GM23248 (cell line): Measurements from ENCODE around the gene NTN3. TPM values are rescaled to one million over a fixed set of nuclear protein-coding genes. Genes with fewer than 3 reads are reported as not detected.
A peak's percentile ranks its signal among the peaks of the same experiment; 100 is the strongest.

Experiments
- DNase-seq: peaks from one replicate; pipeline ENCODE4 v3.0.0-alpha.2; 2015
- H2AFZ ChIP-seq: fragments of 200-600 bp; sonication (generic); 2 replicates; pipeline ENCODE4 v1.6.1; 2016; ENCODE audit warnings: antibody characterized with exemption
- H3F3A ChIP-seq: fragments of 200-600 bp; sonication (generic); 2 replicates; pipeline ENCODE4 v1.6.1; 2016; ENCODE audit warnings: mild to moderate bottlenecking, antibody characterized with exemption, mixed run types; ENCODE audit not compliant: insufficient read depth
- H3K27ac ChIP-seq: fragments of 200-600 bp; sonication (generic); 2 replicates; pipeline ENCODE4 v1.5.1; 2016; ENCODE audit warnings: mild to moderate bottlenecking
- H3K27me3 ChIP-seq: fragments of 200-600 bp; sonication (generic); replicated peaks from 2 replicates; pipeline ENCODE4 v1.6.1; 2016; ENCODE audit warnings: mild to moderate bottlenecking; ENCODE audit not compliant: insufficient read depth
- H3K36me3 ChIP-seq: fragments of 200-600 bp; sonication (generic); 2 replicates; pipeline ENCODE4 v1.6.1; 2016; ENCODE audit warnings: low read depth, mild to moderate bottlenecking
- H3K4me1 ChIP-seq: fragments of 200-600 bp; sonication (generic); 2 replicates; pipeline ENCODE4 v1.6.1; 2016; ENCODE audit warnings: mild to moderate bottlenecking; ENCODE audit not compliant: insufficient read depth
- H3K4me2 ChIP-seq: fragments of 200-600 bp; sonication (generic); one replicate; pipeline ENCODE4 v1.6.1; 2016; ENCODE audit warnings: mild to moderate bottlenecking; ENCODE audit not compliant: unreplicated experiment
- H3K4me3 ChIP-seq: fragments of 200-600 bp; sonication (generic); 2 replicates; pipeline ENCODE4 v1.5.1; 2016; ENCODE audit warnings: mild to moderate bottlenecking
- H3K79me2 ChIP-seq: fragments of 200-600 bp; sonication (generic); 2 replicates; pipeline ENCODE4 v1.6.1; 2016; ENCODE audit warnings: mild to moderate bottlenecking; ENCODE audit not compliant: insufficient read depth
- H3K9ac ChIP-seq: fragments of 200-600 bp; sonication (generic); 2 replicates; pipeline ENCODE4 v1.6.1; 2016; ENCODE audit warnings: mild to moderate bottlenecking
- H3K9me2 ChIP-seq: fragments of 200-600 bp; sonication (generic); 2 replicates; pipeline ENCODE4 v1.6.1; 2016; ENCODE audit warnings: mixed run types, mild to moderate bottlenecking, moderate library complexity; ENCODE audit not compliant: insufficient read depth
- H3K9me3 ChIP-seq: fragments of 200-600 bp; sonication (generic); one replicate; pipeline ENCODE4 v1.6.1; 2017; ENCODE audit warnings: low read depth
- H4K20me1 ChIP-seq: fragments of 200-600 bp; sonication (generic); 2 replicates; pipeline ENCODE4 v1.6.0; 2016; ENCODE audit not compliant: insufficient read depth
- EZH2 ChIP-seq: fragments of 200-600 bp; sonication (generic); IDR thresholded peaks from 2 replicates; pipeline ENCODE4 v1.6.1; 2018; ENCODE audit warnings: antibody characterized with exemption, mild to moderate bottlenecking; ENCODE audit not compliant: insufficient read depth, poor library complexity, severe bottlenecking
- EZH2phosphoT487 ChIP-seq: fragments of 200-600 bp; sonication (generic); IDR thresholded peaks from 2 replicates; pipeline ENCODE4 v1.6.1; 2018; ENCODE audit warnings: antibody characterized with exemption, moderate library complexity, mild to moderate bottlenecking, low read depth; ENCODE audit not compliant: insufficient read depth
- WGBS, 2 experiments: methylation state at CpG; one replicate each; pipeline ENCODE4 v1.1.6; 2015 to 2017; ENCODE audit warnings: low lambda C conversion rate in 2 of 2, low coverage in 1 of 2; ENCODE audit errors: missing lambda C conversion rate in 2 of 2; 5-methylcytosine and 5-hydroxymethylcytosine counted together
- in situ Hi-C: fragments of 300-500 bp; cut with MboI; formaldehyde crosslinking; loops from 2 replicates; pipeline ENCODE4 v1.15.0; 2020
- polyA plus RNA-seq: library from polyadenylated mRNA; unstranded; fragments of >200 nt; fragmentation: Nextera tagmentation; extraction: Ambion mirVana; gene quantifications from 2 replicates; pipeline ENCODE4 v1.2.1, GENCODE V29; 2016
- total RNA-seq: library from RNA; depleted of rRNA; stranded (reverse); fragments of >200 nt; shearing (Covaris generic); gene quantifications from 2 replicates; pipeline ENCODE4 v1.2.3, GENCODE V29; 2014

The NTN3 gene
- total and polyA plus RNA-seq, 2 experiments from 2014 or later: not detected

DNA sequence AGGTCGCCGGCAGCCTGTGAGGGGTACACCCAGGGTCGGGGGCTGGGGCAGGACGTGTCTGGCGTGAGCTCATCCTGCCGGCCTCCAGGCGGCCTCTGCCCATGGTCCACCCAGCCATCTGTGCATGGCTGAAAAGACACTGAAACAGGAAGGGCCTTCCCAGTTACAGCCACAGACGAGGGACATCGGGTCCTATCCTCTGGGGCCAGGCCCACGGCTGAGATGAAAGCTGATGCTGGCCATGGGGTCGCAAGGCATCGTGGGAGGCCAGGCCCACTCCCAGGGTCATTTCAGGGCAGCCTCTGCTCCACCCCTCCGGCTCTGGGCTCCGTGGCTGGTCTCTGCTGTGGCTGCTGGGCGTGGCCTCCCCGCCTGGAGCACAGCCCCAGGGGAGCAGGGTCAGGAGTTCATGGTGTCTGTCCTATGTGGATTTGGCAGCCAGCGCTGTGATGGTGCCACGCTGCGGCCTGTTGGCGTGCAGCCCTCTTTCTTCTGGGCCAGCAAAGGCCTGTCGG, 26.1 kb downstream of the NTN3 start:
- Histone ChIP-seq H4K20me1 (no peaks in the 10 kb centered on the region), H3K36me3 (no peaks in the 10 kb centered on the region), H2AFZ (no peak overlapping the region), H3K4me1 (peaks cover 6% of the 10 kb centered on the region; the same call in 1 of the 2 replicates), H3K4me3 (no peak overlapping the region), H3K79me2 (no peaks in the 10 kb centered on the region; the same call in 1 of the 2 replicates), H3K9me3 (no peaks in the 10 kb centered on the region), H3K9me2 (no peaks in the 10 kb centered on the region), H3F3A (no peaks in the 10 kb centered on the region), H3K27ac (no peak overlapping the region), H3K4me2 (no peak overlapping the region), H3K27me3 (no peaks in the 10 kb centered on the region), H3K9ac (no peak overlapping the region)
- TF ChIP-seq EZH2 (no peak), EZH2phosphoT487 (no peak)
- WGBS, 2 experiments: 32 to 35% methylated on average over 21 of the region's 21 CpGs
- DNase-seq: peak; percentile 55
- in situ Hi-C loops: no loop called here

DNA sequence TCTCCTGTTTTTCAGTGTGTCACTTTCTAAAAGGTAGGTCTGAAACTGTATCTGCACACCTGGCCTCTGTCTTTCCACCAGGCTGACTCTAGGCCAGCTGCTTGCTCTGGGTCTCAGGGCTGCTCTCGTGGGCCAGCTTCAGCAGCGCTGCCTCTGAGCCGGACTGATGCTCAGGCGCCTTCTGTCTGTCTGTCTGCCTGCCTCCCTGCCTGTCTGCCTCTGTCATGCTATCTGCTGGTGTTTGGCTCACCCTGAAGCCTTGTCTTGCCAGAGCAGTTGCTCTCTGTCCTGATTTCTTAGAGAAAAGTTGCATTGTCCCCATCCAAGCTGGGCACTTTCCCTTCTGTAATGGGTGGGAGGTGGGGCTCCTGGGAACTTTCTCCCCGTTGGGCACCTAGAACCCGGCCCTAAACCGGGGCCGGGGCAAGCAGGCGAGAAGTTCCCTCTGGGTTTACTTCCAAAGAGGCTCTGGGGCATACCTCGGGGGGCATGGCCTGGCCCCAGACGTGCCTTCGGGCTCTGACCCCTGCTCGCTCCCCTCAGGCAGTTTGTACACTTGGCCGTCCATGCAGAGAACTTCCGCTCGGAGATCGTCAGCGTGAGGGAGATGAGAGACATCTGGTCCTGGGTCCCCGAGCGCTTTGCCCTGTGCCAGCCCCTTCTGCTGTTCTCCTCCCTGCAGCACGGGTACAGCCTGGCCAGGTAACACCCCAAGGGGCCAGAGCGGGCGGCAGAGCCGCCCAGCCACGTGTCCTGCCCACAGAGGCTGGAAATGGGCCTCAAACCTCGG, 26.8 kb downstream of the NTN3 start:
- H2AFZ ChIP-seq: no peak overlapping the region

DNA sequence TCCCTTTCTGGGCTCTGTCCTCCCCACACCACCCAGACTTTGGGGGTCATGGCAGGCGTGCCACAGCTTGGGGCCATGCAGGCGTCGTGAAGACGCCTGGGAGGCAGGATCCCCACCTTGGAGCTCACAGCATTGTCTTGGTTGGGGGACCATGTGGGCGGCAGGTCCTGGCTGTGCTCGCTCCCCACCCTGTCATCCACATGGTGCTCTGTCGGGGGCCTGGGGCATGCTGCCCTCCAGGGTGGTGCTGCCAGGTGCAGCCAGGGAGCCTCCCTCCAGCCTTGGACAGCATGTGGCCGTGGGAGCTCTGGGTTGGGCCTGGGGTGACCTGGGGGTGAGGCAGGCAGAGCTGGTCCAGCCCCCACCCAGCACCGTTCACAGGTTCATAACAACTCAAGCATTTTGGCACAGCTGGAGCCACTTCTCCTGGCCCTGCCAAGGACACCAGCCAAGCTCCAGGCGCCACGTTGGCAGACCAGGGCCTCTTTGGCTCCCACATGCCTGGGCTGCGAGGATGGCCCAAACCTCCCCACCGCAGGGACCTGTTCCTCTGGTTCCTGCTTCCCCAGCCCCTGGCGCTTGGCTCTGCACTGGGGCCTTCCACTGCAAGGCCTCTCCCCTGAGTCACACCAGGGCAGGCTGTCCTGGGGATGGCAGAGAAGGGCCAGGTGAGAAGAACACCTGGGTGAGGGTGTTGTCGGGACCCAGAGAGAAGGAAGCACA, 27.6 kb downstream of the NTN3 start:
- peaks cover 11% of the 10 kb centered on the region for H3K4me1 ChIP-seq
- WGBS, 2 experiments: 84% methylated on average over 14 to 15 of the region's 15 CpGs
- H3F3A ChIP-seq: no peaks in the 10 kb centered on the region
- no peaks in the 10 kb centered on the region for H3K36me3 ChIP-seq
- no peaks in the 10 kb centered on the region for H3K27me3 ChIP-seq
- H3K79me2 ChIP-seq: no peaks in the 10 kb centered on the region; the same call in 1 of the 2 replicates
- no peak overlapping the region for H3K4me3 ChIP-seq
- DNase-seq: no peak
- H3K9me3 ChIP-seq: no peaks in the 10 kb centered on the region
- TF ChIP-seq EZH2phosphoT487 (no peak), EZH2 (no peak)
- H3K9me2 ChIP-seq: no peaks in the 10 kb centered on the region
- no peak overlapping the region for H3K4me2 ChIP-seq
- in situ Hi-C loops: no loop called here
- no peaks in the 10 kb centered on the region for H4K20me1 ChIP-seq
- H3K27ac ChIP-seq: no peak overlapping the region
- H2AFZ ChIP-seq: no peak overlapping the region
- H3K9ac ChIP-seq: no peak overlapping the region

More for the DNA sequence above, 26.8 kb downstream of the NTN3 start:
- Histone ChIP-seq H3K4me2 (no peak overlapping the region), H3K79me2 (no peaks in the 10 kb centered on the region; the same call in 1 of the 2 replicates), H4K20me1 (no peaks in the 10 kb centered on the region), H3K9me2 (no peaks in the 10 kb centered on the region), H3K36me3 (no peaks in the 10 kb centered on the region), H3K9me3 (no peaks in the 10 kb centered on the region), H3K27me3 (no peaks in the 10 kb centered on the region), H3K4me3 (no peak overlapping the region), H3K9ac (no peak overlapping the region), H3K27ac (no peak overlapping the region), H3F3A (no peaks in the 10 kb centered on the region), H3K4me1 (peaks cover 8% of the 10 kb centered on the region)
- WGBS, 2 experiments: 86 to 87% methylated on average over 26 of the region's 26 CpGs
- TF ChIP-seq EZH2 (no peak), EZH2phosphoT487 (no peak)
- in situ Hi-C loops: no loop called here
- no peak for DNase-seq

DNA sequence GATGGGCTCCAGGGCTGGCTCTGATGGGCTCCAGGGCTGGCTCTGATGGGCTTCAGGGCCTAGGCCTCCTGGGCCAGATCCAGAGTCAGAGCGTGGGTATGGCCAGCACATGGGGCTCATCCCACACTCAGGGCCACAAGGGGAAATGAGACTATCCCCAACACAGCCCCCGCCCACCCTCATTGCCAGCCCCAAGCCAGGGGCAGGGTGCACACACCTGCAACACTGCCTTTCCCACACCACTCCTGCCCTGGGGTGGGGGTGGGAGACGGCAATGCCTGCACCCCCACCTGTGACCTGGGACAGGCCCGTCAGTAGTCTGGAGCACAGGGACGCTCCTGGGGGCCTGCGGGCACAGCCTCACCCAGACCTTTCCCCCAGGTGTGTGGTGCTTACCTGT, 28.4 kb downstream of the NTN3 start:
- no peak overlapping the region for H3K4me3 ChIP-seq
- no peaks in the 10 kb centered on the region for H3K9me2 ChIP-seq
- in situ Hi-C loops: no loop called here
- H3K4me1 ChIP-seq: peaks cover 11% of the 10 kb centered on the region
- H3K27ac ChIP-seq: no peak overlapping the region
- H4K20me1 ChIP-seq: no peaks in the 10 kb centered on the region
- H3K79me2 ChIP-seq: no peaks in the 10 kb centered on the region; the same call in 1 of the 2 replicates
- H3F3A ChIP-seq: no peaks in the 10 kb centered on the region
- no peak overlapping the region for H2AFZ ChIP-seq
- H3K4me2 ChIP-seq: no peak overlapping the region
- 94 to 98% methylated on average over 5 to 6 of the region's 6 CpGs for WGBS, 2 experiments
- DNase-seq: no peak
- H3K9ac ChIP-seq: no peak overlapping the region
- no peaks in the 10 kb centered on the region for H3K36me3 ChIP-seq
- H3K27me3 ChIP-seq: no peaks in the 10 kb centered on the region
- TF ChIP-seq EZH2phosphoT487 (no peak), EZH2 (no peak)
- no peaks in the 10 kb centered on the region for H3K9me3 ChIP-seq
